ENCODE measurements around the gene SERPINH1.

DNA sequence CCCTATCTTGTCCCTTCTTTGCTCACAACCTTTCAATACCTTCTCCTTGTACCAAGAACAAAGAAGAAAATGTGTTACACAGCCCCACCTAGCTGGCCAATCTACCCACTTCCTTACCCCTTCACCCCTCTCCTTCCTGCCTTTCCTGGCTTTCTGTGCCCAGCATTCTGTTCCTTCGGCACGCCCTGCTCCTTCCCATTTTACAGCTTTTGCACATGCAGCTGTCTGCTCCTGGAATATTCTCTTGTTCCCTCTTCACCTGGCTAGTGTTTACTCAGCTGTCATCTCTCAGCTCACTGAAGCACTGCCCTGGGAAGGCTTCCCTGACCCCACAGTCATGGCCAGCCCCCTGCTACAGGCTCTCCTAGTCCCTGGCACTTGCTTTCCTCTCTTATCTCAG lies 30.7 kb downstream of the SERPINH1 start:
- no peak for TF ChIP-seq POLR2AphosphoS5 (IDR thresholded peaks at IDR 0.05)
- TF ChIP-seq, protein P1, sequence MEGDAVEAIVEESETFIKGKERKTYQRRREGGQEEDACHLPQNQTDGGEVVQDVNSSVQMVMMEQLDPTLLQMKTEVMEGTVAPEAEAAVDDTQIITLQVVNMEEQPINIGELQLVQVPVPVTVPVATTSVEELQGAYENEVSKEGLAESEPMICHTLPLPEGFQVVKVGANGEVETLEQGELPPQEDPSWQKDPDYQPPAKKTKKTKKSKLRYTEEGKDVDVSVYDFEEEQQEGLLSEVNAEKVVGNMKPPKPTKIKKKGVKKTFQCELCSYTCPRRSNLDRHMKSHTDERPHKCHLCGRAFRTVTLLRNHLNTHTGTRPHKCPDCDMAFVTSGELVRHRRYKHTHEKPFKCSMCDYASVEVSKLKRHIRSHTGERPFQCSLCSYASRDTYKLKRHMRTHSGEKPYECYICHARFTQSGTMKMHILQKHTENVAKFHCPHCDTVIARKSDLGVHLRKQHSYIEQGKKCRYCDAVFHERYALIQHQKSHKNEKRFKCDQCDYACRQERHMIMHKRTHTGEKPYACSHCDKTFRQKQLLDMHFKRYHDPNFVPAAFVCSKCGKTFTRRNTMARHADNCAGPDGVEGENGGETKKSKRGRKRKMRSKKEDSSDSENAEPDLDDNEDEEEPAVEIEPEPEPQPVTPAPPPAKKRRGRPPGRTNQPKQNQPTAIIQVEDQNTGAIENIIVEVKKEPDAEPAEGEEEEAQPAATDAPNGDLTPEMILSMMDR (IDR thresholded peaks at IDR 0.05), result no peak

Measured in stomach (tissue), 4 donors.